Measurements from ENCODE around the gene A3GALT2. TPM values are rescaled to one million over a fixed set of nuclear protein-coding genes. Genes with fewer than 3 reads are reported as not detected.

A3GALT2 gene
- total and polyA plus RNA-seq, 9 of the 15 experiments (the other 6 are each of a cell fraction or from before 2014, with no cell fraction given): not detected

DNA sequence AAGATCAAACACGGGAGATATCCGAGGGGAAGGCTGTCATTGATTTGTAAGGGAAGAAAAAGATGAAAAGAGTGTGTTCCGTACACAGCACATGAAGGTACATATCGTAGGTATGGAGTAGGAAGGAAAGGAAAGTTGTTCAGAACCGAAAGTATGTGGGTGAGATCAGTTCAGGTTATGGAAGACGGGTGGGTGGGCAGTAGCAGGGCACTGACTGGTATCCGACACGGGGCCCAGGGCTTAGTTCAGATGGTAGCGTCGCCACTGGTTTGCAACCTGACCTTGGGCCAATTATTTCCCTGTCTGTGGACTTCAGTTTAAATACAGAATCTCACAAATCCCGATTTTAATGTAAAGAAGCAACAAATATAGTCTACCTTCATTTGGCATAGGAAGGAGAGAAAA is 27.8 kb upstream of the A3GALT2 start (continued):
- TF ChIP-seq, protein P1, sequence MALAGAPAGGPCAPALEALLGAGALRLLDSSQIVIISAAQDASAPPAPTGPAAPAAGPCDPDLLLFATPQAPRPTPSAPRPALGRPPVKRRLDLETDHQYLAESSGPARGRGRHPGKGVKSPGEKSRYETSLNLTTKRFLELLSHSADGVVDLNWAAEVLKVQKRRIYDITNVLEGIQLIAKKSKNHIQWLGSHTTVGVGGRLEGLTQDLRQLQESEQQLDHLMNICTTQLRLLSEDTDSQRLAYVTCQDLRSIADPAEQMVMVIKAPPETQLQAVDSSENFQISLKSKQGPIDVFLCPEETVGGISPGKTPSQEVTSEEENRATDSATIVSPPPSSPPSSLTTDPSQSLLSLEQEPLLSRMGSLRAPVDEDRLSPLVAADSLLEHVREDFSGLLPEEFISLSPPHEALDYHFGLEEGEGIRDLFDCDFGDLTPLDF (CRISPR knock-in tag; IDR thresholded peaks at IDR 0.05): no peak
- 0 out of 2 replicates have a peak, but pooled peaks have one; percentile 28 for TF ChIP-seq SP1 (CRISPR knock-in tag; IDR thresholded peaks at IDR 0.05)
- TF ChIP-seq, protein P2, sequence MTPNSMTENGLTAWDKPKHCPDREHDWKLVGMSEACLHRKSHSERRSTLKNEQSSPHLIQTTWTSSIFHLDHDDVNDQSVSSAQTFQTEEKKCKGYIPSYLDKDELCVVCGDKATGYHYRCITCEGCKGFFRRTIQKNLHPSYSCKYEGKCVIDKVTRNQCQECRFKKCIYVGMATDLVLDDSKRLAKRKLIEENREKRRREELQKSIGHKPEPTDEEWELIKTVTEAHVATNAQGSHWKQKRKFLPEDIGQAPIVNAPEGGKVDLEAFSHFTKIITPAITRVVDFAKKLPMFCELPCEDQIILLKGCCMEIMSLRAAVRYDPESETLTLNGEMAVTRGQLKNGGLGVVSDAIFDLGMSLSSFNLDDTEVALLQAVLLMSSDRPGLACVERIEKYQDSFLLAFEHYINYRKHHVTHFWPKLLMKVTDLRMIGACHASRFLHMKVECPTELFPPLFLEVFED (CRISPR knock-in tag; conservative IDR thresholded peaks at IDR 0.05): 0 out of 2 replicates have a peak, but pooled peaks have one; percentile 48

DNA sequence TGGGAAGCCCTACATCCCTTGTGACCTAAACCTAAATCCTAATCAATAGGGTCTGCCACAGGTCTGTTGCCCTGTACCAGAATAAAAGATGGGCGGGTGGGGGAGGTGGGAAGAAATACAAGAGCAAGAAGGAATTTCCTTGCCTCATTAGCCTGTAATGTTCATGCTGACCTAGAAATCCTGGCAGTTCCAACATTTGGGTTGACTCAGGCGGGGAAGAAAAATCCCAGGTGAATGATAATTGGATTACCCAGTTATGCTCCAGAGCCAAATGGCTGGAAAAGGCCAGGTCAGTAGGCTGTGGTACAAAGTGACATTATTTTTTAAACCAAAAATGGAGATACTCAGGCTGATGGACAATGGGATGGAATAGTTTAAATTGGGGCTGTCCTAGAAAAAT is 27.3 kb upstream of the A3GALT2 start:
- in situ Hi-C loops (cut with MboI): no loop called here
- ChIA-PET POLR2A (interaction anchor here (0.5 to 1.8 kb wide), 3 partner anchors 10 to 167 kb away, joined by 3 to 13 read pairs (median 3); partner anchors contain the start of gene TRIM62), CTCF (ENCODE audit: low intra/inter-chr PET ratio) (no interaction called here)
- H4K20me1 ChIP-seq (replicated peaks; ENCODE audit: control insufficient read depth, insufficient read depth, low read length): peaks cover 18% of the 10 kb centered on the region
- peaks cover 67% of the 10 kb centered on the region for H3K79me2 ChIP-seq (ENCODE audit: control insufficient read depth, insufficient read depth, low read length)
- 44% methylated on average over 2 of the region's 2 CpGs for WGBS (ENCODE audit: insufficient coverage, low coverage, missing lambda C conversion rate)
- no peak overlapping the region for H2AFZ ChIP-seq (ENCODE audit: low read depth, low read length)
- H3K9me3 ChIP-seq (replicated peaks; ENCODE audit: control insufficient read depth, insufficient read depth, low read depth, low read length): no peaks in the 10 kb centered on the region
- intact Hi-C loops (cut with micrococcal nuclease): no loop called here
- peaks cover 34% of the 10 kb centered on the region; the same call in 2 of the 3 replicates for H3K36me3 ChIP-seq (ENCODE audit: control insufficient read depth, insufficient read depth, low read length)
- ATAC-seq: no peak
- peak overlapping the region; percentile 79 for H3K4me2 ChIP-seq (ENCODE audit: insufficient read depth, low read length)
- DNase-seq (ENCODE audit: extremely low read depth in 1 of 4, low spot score in 3 of 4): peak in 1 of 4 experiments; percentile 9
- BruUV-seq (replicated peaks): no TSS peak
- TF ChIP-seq C11orf30 (IDR thresholded peaks at IDR 0.05; ENCODE audit: low read depth): no peak
- TF ChIP-seq ETV5 (CRISPR knock-in tag; IDR thresholded peaks at IDR 0.05; ENCODE audit: low read depth): no peak
- TF ChIP-seq RBFOX2 (IDR thresholded peaks at IDR 0.05; ENCODE audit: low read depth, low read length): no peak
- TF ChIP-seq NCOR1 (IDR thresholded peaks at IDR 0.05): 0 out of 2 replicates have a peak, but pooled peaks have one; percentile 11
- no peak for TF ChIP-seq THRAP3 (IDR thresholded peaks at IDR 0.05; ENCODE audit: borderline replicate concordance)
- TF ChIP-seq, protein P3, sequence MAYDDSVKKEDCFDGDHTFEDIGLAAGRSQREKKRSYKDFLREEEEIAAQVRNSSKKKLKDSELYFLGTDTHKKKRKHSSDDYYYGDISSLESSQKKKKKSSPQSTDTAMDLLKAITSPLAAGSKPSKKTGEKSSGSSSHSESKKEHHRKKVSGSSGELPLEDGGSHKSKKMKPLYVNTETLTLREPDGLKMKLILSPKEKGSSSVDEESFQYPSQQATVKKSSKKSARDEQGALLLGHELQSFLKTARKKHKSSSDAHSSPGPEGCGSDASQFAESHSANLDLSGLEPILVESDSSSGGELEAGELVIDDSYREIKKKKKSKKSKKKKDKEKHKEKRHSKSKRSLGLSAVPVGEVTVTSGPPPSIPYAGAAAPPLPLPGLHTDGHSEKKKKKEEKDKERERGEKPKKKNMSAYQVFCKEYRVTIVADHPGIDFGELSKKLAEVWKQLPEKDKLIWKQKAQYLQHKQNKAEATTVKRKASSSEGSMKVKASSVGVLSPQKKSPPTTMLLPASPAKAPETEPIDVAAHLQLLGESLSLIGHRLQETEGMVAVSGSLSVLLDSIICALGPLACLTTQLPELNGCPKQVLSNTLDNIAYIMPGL (CRISPR knock-in tag; IDR thresholded peaks at IDR 0.05): no peak
- no peak for TF ChIP-seq ZNF57 (CRISPR knock-in tag; IDR thresholded peaks at IDR 0.05)
- no peaks in the 10 kb centered on the region for H3K9me1 ChIP-seq (ENCODE audit: control insufficient read depth, insufficient read depth, low read length)
- peak overlapping the region in 1 of 2 experiments; percentile 76; a peak in 3 of 4 replicates for H3K9ac ChIP-seq (ENCODE audit: insufficient read depth in 1 of 2, low read depth in 2 of 2, low read length in 2 of 2)
- H3K27ac ChIP-seq (ENCODE audit: extremely low read depth, low read depth, low read length): no peak overlapping the region
- no peak for FAIRE-seq
- peak overlapping the region; percentile 71 for H3K4me3 ChIP-seq
- H3K4me1 ChIP-seq (replicated peaks in 1 of 2; ENCODE audit: control insufficient read depth in 2 of 2, insufficient read depth in 2 of 2, low read length in 2 of 2): peaks cover 30 to 35% of the 10 kb centered on the region in 2 experiments
- H3K27me3 ChIP-seq (ENCODE audit: control insufficient read depth in 2 of 2, insufficient read depth in 2 of 2, low read length in 2 of 2): no peaks in the 10 kb centered on the region
